PFSK-1 (cell line): ENCODE results near the gene LRP6.

Source experiments
- FOXP2 ChIP-seq: optimal IDR thresholded peaks from 2 replicates; pipeline ENCODE3; 2011; ENCODE audit warnings: borderline replicate concordance, control low read depth, inconsistent platforms; ENCODE audit not compliant: insufficient read depth; ENCODE audit errors: extremely low read length, extremely low read depth
- POLR2AphosphoS5 ChIP-seq: IDR thresholded peaks from 2 replicates; pipeline ENCODE4 v1.6.1; 2012; ENCODE audit warnings: low read depth, mild to moderate bottlenecking, control low read depth, low read length, moderate library complexity
- SIN3A ChIP-seq: IDR thresholded peaks from 2 replicates; pipeline ENCODE4 v1.6.1; 2012; ENCODE audit warnings: mild to moderate bottlenecking, low read length, moderate library complexity, borderline replicate concordance; ENCODE audit not compliant: insufficient read depth
- TAF1 ChIP-seq: IDR thresholded peaks from 2 replicates; pipeline ENCODE4 v1.6.1; 2012; ENCODE audit warnings: low read length, control low read depth, borderline replicate concordance; ENCODE audit not compliant: insufficient read depth
- TF ChIP-seq, protein P1 (sequence below), 2 experiments: IDR thresholded peaks; 2 replicates each; pipeline versions ENCODE4 v1.6.1 to v1.8.0; 2011 to 2012; ENCODE audit warnings: low read depth in 2 of 2, low read length in 2 of 2, control low read depth in 1 of 2, inconsistent platforms in 1 of 2, mild to moderate bottlenecking in 1 of 2, moderate library complexity in 1 of 2; ENCODE audit not compliant: insufficient read depth in 1 of 2

The LRP6 gene

DNA sequence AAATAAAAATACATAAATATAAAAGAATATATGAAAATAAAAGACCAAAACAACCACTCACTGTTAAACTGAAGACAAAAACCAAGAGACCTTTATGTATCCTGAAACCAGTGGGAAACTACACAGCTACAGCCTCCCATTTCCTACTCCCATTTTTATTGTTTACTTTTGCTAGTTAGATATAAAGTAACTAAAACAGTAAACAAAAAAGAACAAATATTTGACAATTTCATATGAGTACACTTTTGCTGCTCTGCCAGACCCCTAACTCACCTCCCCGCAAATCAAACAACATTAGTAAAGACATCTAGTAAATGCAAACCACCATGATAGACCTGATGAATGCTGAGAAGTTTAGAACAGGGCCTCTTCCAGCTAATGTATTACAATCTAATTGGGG lies 99.0 kb downstream of the LRP6 start:
- TF ChIP-seq, protein P1, sequence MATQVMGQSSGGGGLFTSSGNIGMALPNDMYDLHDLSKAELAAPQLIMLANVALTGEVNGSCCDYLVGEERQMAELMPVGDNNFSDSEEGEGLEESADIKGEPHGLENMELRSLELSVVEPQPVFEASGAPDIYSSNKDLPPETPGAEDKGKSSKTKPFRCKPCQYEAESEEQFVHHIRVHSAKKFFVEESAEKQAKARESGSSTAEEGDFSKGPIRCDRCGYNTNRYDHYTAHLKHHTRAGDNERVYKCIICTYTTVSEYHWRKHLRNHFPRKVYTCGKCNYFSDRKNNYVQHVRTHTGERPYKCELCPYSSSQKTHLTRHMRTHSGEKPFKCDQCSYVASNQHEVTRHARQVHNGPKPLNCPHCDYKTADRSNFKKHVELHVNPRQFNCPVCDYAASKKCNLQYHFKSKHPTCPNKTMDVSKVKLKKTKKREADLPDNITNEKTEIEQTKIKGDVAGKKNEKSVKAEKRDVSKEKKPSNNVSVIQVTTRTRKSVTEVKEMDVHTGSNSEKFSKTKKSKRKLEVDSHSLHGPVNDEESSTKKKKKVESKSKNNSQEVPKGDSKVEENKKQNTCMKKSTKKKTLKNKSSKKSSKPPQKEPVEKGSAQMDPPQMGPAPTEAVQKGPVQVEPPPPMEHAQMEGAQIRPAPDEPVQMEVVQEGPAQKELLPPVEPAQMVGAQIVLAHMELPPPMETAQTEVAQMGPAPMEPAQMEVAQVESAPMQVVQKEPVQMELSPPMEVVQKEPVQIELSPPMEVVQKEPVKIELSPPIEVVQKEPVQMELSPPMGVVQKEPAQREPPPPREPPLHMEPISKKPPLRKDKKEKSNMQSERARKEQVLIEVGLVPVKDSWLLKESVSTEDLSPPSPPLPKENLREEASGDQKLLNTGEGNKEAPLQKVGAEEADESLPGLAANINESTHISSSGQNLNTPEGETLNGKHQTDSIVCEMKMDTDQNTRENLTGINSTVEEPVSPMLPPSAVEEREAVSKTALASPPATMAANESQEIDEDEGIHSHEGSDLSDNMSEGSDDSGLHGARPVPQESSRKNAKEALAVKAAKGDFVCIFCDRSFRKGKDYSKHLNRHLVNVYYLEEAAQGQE (IDR thresholded peaks at IDR 0.05; ENCODE audit: insufficient read depth in 1 of 2, low read depth in 2 of 2, low read length in 2 of 2) = no peak
- TF ChIP-seq POLR2AphosphoS5 (no peak), SIN3A (no peak), TAF1 (no peak), FOXP2 (no peak)

DNA sequence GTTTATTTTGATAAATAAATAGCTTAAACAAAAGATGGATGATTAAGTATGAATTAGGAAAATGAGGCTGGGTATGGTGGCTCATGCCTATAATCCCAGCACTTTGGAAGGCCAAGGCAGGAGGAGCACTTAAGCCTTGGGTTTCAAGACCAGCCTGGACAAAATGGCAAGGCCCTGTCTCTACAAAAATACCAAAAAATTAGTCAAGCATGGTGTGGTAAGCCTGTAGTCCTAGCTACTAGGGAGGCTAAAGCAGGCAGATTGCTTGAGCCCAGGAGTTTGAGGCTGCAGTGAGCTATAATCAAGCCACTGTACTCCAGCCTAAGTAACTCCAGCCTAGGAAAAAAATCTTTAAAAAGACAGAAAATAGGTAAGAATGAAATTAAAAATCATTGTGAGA lies 100.1 kb downstream of the LRP6 start:
- no peak for TF ChIP-seq TAF1
- TF ChIP-seq, protein P1 (IDR thresholded peaks at IDR 0.05; ENCODE audit: insufficient read depth in 1 of 2, low read depth in 2 of 2, low read length in 2 of 2) = no peak
- no peak for TF ChIP-seq FOXP2
- TF ChIP-seq SIN3A = no peak
- no peak for TF ChIP-seq POLR2AphosphoS5

DNA sequence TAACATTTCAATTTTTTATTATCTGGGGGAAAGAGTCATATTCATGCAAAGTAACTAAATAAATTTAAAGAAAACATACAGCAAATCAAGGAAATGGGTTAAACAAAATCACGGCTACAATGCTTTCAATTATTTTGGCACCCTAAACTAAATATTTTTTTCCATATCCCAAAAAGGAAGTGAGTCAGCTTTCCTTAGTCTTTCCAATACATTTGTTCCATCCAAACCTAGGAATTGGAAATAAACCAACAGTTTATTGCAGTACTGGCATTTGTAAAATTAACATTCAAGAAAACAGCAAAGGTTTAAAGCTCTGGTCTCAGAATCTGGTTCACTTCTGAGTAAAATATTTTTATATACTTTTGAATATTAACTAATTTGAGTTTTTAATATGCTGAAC lies 106.9 kb downstream of the LRP6 start:
- TF ChIP-seq POLR2AphosphoS5 (no peak), TAF1 (no peak), FOXP2 (no peak), SIN3A (no peak)
- TF ChIP-seq, protein P1 (IDR thresholded peaks at IDR 0.05; ENCODE audit: insufficient read depth in 1 of 2, low read depth in 2 of 2, low read length in 2 of 2) = no peak

DNA sequence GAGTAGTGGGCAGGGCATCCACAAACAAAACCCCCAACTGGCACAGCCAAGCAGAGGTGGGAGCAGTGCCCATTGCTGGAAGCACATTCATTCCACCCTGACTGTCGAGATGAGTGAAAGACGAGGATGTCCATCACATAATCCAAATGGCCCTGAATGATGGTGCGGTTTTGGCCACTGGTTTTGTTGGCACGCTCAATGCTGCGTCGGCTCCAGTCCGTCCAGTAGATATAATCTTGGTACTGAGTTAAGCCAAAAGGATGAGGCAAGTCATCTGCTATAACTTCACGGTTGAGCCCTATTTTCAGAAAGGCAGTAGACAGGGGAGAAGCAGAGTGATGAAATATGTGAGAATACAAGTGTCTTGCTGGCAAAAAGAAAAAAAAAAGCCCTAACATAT lies 108.0 kb downstream of the LRP6 start:
- TF ChIP-seq POLR2AphosphoS5 = no peak
- TF ChIP-seq, protein P1 (IDR thresholded peaks at IDR 0.05; ENCODE audit: insufficient read depth in 1 of 2, low read depth in 2 of 2, low read length in 2 of 2) = no peak
- TF ChIP-seq FOXP2 = no peak
- TF ChIP-seq TAF1 = no peak
- no peak for TF ChIP-seq SIN3A

DNA sequence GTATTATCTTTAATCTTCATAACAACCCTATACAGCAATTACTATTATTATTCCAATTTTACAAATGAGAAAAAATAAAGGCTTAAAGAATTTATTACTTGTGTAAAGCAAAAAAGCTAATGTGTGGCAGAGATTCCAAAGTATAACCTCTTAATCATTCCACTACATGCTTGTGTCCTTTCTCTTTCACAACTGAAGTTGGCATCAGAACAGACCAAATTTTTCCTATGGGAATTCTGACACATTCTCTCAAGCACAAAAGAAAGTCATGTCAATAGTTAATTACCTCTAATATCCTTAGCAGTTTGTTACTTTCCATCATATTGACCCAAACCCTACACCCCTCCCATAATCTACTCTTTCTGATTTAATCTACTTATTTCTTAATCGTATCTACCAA lies 109.4 kb downstream of the LRP6 start:
- TF ChIP-seq POLR2AphosphoS5 (no peak), FOXP2 (no peak)

DNA sequence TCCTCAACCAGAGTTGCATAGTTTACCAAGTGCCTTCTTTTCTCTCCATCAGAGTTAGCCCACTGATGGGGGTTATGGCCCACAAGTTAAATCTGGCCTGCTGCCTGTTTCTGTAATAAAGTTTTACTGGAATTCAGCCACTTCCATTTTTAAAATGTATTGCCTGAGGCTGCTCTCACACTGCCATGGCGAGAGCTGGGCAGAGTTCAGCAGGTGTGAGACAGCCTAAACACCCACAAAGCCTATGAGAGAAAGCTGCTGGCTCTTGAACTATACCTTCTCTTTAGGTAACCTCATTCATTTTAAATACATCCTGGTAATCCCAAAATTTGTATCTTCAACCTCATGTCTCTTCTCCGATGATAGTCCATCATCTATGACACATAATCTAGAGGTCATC lies 110.0 kb downstream of the LRP6 start:
- TF ChIP-seq TAF1 = no peak
- no peak for TF ChIP-seq SIN3A
- TF ChIP-seq FOXP2 = no peak
- TF ChIP-seq POLR2AphosphoS5 = no peak
- TF ChIP-seq, protein P1 (IDR thresholded peaks at IDR 0.05; ENCODE audit: insufficient read depth in 1 of 2, low read depth in 2 of 2, low read length in 2 of 2) = no peak
